ENCODE measurements around the gene TOP1. TPM values are rescaled to one million over a fixed set of nuclear protein-coding genes. Genes with fewer than 3 reads are reported as not detected.

TOP1 gene
- total RNA-seq, 2 donors from 2014 or later, result 78.8 to 82.5 TPM

- no peak for DNase-seq
- Histone ChIP-seq H3K27ac (ENCODE audit: low read depth, low read length) (no peak overlapping the region), H3K9me3 (ENCODE audit: control insufficient read depth, low read length) (no peaks in the 10 kb centered on the region), H3K27me3 (ENCODE audit: control insufficient read depth, insufficient read depth, low read length, poor library complexity, severe bottlenecking) (no peaks in the 10 kb centered on the region), H3K9ac (ENCODE audit: extremely low read depth, low read length, poor library complexity, severe bottlenecking) (no peak overlapping the region), H3K36me3 (ENCODE audit: control insufficient read depth, insufficient read depth, low read length) (peaks cover 95% of the 10 kb centered on the region), H3K4me1 (ENCODE audit: control insufficient read depth, insufficient read depth, low read length) (no peaks in the 10 kb centered on the region), H3K4me3 (ENCODE audit: low read length) (no peak overlapping the region)
- peak overlapping the region; percentile 32 for H3K27ac Mint-ChIP-seq
- H3K4me3 Mint-ChIP-seq, result no peak overlapping the region
- no peaks in the 10 kb centered on the region for H3K9me3 Mint-ChIP-seq
- no peak for TF ChIP-seq CTCF (conservative IDR thresholded peaks at IDR 0.05)
- H3K27me3 Mint-ChIP-seq (ENCODE audit: insufficient read depth), result no peaks in the 10 kb centered on the region
- H3K4me1 Mint-ChIP-seq, result no peaks in the 10 kb centered on the region
- peaks cover 84% of the 10 kb centered on the region for H3K36me3 Mint-ChIP-seq (ENCODE audit: low read depth)
- WGBS, 2 experiments (ENCODE audit: insufficient coverage in 1 of 2, insufficient read length in 1 of 2), result 94 to 98% methylated on average over 21 to 27 of the region's 27 CpGs
Observed at GRCh38 chr20:41166201-41167117, 137.8 kb downstream of the TOP1 start.

DNA sequence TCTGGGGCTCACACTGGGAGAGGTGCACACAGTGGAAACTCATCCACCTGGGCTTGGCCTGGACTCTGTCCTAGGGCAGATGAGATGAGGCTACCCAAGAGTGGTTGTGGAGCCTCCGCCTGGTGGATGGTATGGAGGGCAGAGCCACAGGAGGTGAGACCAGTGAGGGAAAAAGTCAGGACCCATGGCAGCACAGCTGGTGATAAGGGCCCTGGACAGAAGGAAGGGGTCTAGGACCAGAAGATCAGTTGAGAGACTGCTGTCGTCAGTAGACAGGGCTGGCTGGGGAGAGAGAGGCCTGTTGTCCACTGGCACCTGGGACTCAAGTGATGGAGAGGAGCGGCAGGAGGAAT lies 138.5 kb downstream of the TOP1 start:
- no peaks in the 10 kb centered on the region for H3K4me1 Mint-ChIP-seq
- TF ChIP-seq CTCF (conservative IDR thresholded peaks at IDR 0.05), result no peak
- Histone ChIP-seq H3K36me3 (ENCODE audit: control insufficient read depth, insufficient read depth, low read length) (peaks cover 94% of the 10 kb centered on the region), H3K9me3 (ENCODE audit: control insufficient read depth, low read length) (no peaks in the 10 kb centered on the region), H3K9ac (ENCODE audit: extremely low read depth, low read length, poor library complexity, severe bottlenecking) (no peak overlapping the region), H3K27ac (ENCODE audit: low read depth, low read length) (no peak overlapping the region), H3K4me1 (ENCODE audit: control insufficient read depth, insufficient read depth, low read length) (no peaks in the 10 kb centered on the region), H3K27me3 (ENCODE audit: control insufficient read depth, insufficient read depth, low read length, poor library complexity, severe bottlenecking) (no peaks in the 10 kb centered on the region), H3K4me3 (ENCODE audit: low read length) (no peak overlapping the region)
- peaks cover 84% of the 10 kb centered on the region for H3K36me3 Mint-ChIP-seq (ENCODE audit: low read depth)
- DNase-seq, result no peak
- H3K4me3 Mint-ChIP-seq, result no peak overlapping the region
- 91 to 100% methylated on average over 3 of the region's 3 CpGs for WGBS, 2 experiments (ENCODE audit: insufficient coverage in 1 of 2, insufficient read length in 1 of 2)
- no peaks in the 10 kb centered on the region for H3K9me3 Mint-ChIP-seq
- peak overlapping the region; percentile 20 for H3K27ac Mint-ChIP-seq
- H3K27me3 Mint-ChIP-seq (ENCODE audit: insufficient read depth), result no peaks in the 10 kb centered on the region

DNA sequence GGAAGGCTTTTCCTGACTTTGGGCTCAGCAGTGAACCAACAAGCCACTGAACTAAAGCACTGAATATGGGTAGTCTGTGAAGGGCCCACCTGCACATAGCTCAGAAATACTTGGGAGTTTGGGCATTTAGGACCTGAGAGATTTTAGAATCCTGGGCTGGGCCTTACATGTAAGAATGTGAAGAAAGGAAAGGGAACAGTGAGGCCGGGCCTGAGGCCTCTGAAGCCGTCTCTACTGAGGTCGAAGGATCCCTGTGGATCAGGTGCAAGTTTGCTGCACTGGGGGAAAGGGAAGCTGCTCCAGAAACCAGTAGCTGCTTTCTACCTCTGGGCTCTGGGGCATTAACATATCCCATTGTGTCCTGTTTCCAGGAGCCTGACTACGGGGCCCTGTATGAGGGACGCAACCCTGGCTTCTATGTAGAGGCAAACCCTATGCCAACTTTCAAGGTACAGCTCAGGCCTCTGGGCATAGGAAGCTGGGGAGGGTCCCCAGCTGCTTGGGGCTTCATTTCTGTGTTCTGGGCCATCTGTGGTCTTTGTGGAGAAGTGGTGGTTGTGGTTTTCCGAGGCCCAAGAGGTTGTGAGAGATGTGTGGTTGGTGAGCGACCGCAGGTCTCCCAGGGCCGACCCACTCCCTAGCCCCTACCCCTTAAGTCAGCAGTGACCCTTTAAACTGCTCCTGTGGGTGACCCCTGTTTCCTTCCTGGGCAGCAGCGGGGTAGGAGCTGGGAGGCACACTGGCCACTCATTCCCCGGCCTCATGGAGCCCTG lies 139.0 kb downstream of the TOP1 start:
- Mint-ChIP-seq H3K4me1 (no peaks in the 10 kb centered on the region), H3K9me3 (no peaks in the 10 kb centered on the region), H3K36me3 (ENCODE audit: low read depth) (peaks cover 79% of the 10 kb centered on the region), H3K27me3 (ENCODE audit: insufficient read depth) (no peaks in the 10 kb centered on the region), H3K27ac (peak overlapping the region; percentile 20), H3K4me3 (no peak overlapping the region)
- Histone ChIP-seq H3K4me1 (ENCODE audit: control insufficient read depth, insufficient read depth, low read length) (no peaks in the 10 kb centered on the region), H3K36me3 (ENCODE audit: control insufficient read depth, insufficient read depth, low read length) (peaks cover 88% of the 10 kb centered on the region), H3K9ac (ENCODE audit: extremely low read depth, low read length, poor library complexity, severe bottlenecking) (no peak overlapping the region), H3K4me3 (ENCODE audit: low read length) (no peak overlapping the region), H3K27me3 (ENCODE audit: control insufficient read depth, insufficient read depth, low read length, poor library complexity, severe bottlenecking) (no peaks in the 10 kb centered on the region), H3K9me3 (ENCODE audit: control insufficient read depth, low read length) (no peaks in the 10 kb centered on the region), H3K27ac (ENCODE audit: low read depth, low read length) (no peak overlapping the region)
- no peak for DNase-seq
- WGBS, 2 experiments (ENCODE audit: insufficient coverage in 1 of 2, insufficient read length in 1 of 2), result 93 to 94% methylated on average over 6 to 11 of the region's 11 CpGs
- no peak for TF ChIP-seq CTCF (conservative IDR thresholded peaks at IDR 0.05)
